DND-41 (cell line): Measurements from ENCODE around the gene CCL15.

Experiments
- EZH2 ChIP-seq: IDR thresholded peaks from 3 replicates; pipeline ENCODE4 v1.6.1; 2012; ENCODE audit warnings: borderline replicate concordance, low read depth, mild to moderate bottlenecking, moderate library complexity, low read length, inconsistent platforms; ENCODE audit not compliant: severe bottlenecking
- TF ChIP-seq, protein P1 (sequence below): IDR thresholded peaks from 2 replicates; pipeline ENCODE4 v1.5.1; 2012; ENCODE audit warnings: borderline replicate concordance, low read length, moderate library complexity, mild to moderate bottlenecking; ENCODE audit not compliant: poor library complexity, severe bottlenecking; ENCODE audit errors: extremely low read depth

DNA sequence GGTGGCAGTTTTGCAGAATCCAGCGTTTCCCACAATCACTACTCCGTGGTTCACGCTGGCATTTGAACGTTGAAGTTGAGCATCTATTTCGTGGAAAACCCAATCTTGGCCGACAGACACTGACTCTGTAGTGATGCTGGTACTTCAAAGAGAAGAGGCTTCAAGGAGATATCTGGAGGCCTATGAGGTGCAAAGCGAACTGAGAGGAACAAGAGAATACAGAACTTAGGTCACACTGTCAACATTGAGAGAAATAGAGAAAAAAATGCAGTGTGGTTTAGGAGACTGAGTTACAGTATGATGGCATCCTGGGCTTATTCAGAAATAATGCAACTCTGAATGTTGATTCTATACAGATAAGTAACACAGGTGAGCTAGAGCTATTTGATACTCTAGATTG lies 36.1 kb downstream of the CCL15 start:
- TF ChIP-seq EZH2: no peak
- TF ChIP-seq, protein P1, sequence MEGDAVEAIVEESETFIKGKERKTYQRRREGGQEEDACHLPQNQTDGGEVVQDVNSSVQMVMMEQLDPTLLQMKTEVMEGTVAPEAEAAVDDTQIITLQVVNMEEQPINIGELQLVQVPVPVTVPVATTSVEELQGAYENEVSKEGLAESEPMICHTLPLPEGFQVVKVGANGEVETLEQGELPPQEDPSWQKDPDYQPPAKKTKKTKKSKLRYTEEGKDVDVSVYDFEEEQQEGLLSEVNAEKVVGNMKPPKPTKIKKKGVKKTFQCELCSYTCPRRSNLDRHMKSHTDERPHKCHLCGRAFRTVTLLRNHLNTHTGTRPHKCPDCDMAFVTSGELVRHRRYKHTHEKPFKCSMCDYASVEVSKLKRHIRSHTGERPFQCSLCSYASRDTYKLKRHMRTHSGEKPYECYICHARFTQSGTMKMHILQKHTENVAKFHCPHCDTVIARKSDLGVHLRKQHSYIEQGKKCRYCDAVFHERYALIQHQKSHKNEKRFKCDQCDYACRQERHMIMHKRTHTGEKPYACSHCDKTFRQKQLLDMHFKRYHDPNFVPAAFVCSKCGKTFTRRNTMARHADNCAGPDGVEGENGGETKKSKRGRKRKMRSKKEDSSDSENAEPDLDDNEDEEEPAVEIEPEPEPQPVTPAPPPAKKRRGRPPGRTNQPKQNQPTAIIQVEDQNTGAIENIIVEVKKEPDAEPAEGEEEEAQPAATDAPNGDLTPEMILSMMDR: no peak
